Activated naive CD4-positive, alpha-beta T cell treated with anti-CD3 and anti-CD28 coated beads, Interleukin-2, amount 50 U/mL, for 72 hours (primary cell): Measurements from ENCODE around the gene SNX10. TPM values are rescaled to one million over a fixed set of nuclear protein-coding genes. Genes with fewer than 3 reads are reported as not detected.

Experiments
- total RNA-seq, 2 donors: library from RNA; stranded (reverse); gene quantifications; one replicate each; pipeline ENCODE4 v1.2.3, GENCODE V29; 2022

The SNX10 gene
- total RNA-seq, 2 donors from 2014 or later = 19.9 to 44.6 TPM

Other genes starting within 250 kb of the SNX10 start
- gene NFE2L3, start 139.7 kb upstream of the SNX10 start, total RNA-seq = 10 to 100 TPM; 13.0 to 24.0 TPM
- gene HNRNPA2B1, start 91.1 kb upstream of the SNX10 start, total RNA-seq = 100 to 1,000 TPM; 695 to 940 TPM
- gene CBX3, start 90.1 kb upstream of the SNX10 start, total RNA-seq = 100 to 1,000 TPM; 212 to 271 TPM